CD4-positive, alpha-beta T cell treated with Interleukin-4 for 4 hours (primary cell): ENCODE measurements around the gene THSD7A.

ENCODE experiments used
- DNase-seq: peaks from one replicate; pipeline ENCODE4 v3.0.0-alpha.2; 2020

The THSD7A gene

GRCh38 chr7:11811709-11812108 lies 20.3 kb downstream of the THSD7A start:
- no peak for DNase-seq

GRCh38 chr7:11810043-11810625 lies 21.9 kb downstream of the THSD7A start:
- DNase-seq = no peak

GRCh38 chr7:11807000-11807399 lies 25.0 kb downstream of the THSD7A start:
- DNase-seq = no peak

GRCh38 chr7:11804621-11805020 lies 27.4 kb downstream of the THSD7A start:
- no peak for DNase-seq

GRCh38 chr7:11795231-11795630 lies 36.8 kb downstream of the THSD7A start:
- DNase-seq = no peak

GRCh38 chr7:11792166-11792565 lies 39.8 kb downstream of the THSD7A start:
- DNase-seq = no peak

- DNase-seq = no peak
These were observed 43.4 kb downstream of the THSD7A start for GRCh38 chr7:11788568-11788967.

- DNase-seq = no peak
These were observed 44.5 kb downstream of the THSD7A start for GRCh38 chr7:11787534-11787933.

GRCh38 chr7:11786186-11786585 lies 45.8 kb downstream of the THSD7A start:
- DNase-seq = no peak

GRCh38 chr7:11784769-11785536 lies 47.0 kb downstream of the THSD7A start:
- no peak for DNase-seq

GRCh38 chr7:11779864-11780674 lies 51.9 kb downstream of the THSD7A start:
- DNase-seq = no peak

GRCh38 chr7:11776039-11776438 lies 56.0 kb downstream of the THSD7A start:
- DNase-seq = no peak

GRCh38 chr7:11775401-11775800 lies 56.6 kb downstream of the THSD7A start:
- no peak for DNase-seq

- no peak for DNase-seq
These were observed 63.7 kb downstream of the THSD7A start for GRCh38 chr7:11768263-11768662.

- DNase-seq = no peak
These were observed 64.8 kb downstream of the THSD7A start for GRCh38 chr7:11767148-11767547.

- no peak for DNase-seq
These were observed 71.6 kb downstream of the THSD7A start for GRCh38 chr7:11760372-11760771.

- no peak for DNase-seq
These were observed 73.3 kb downstream of the THSD7A start for GRCh38 chr7:11758627-11759111.

- DNase-seq = no peak
These were observed 74.8 kb downstream of the THSD7A start for GRCh38 chr7:11757153-11757552.

- no peak for DNase-seq
These were observed 77.1 kb downstream of the THSD7A start for GRCh38 chr7:11754933-11755332.

GRCh38 chr7:11754123-11754522 lies 77.9 kb downstream of the THSD7A start:
- DNase-seq = no peak

GRCh38 chr7:11753433-11753832 lies 78.6 kb downstream of the THSD7A start:
- DNase-seq = no peak

GRCh38 chr7:11751807-11752389 lies 80.1 kb downstream of the THSD7A start:
- no peak for DNase-seq

GRCh38 chr7:11751315-11751714 lies 80.7 kb downstream of the THSD7A start:
- no peak for DNase-seq
